Endometrial microvascular endothelial cells (primary cell): ENCODE data around the gene MITF. TPM values are rescaled to one million over a fixed set of nuclear protein-coding genes. Genes with fewer than 3 reads are reported as not detected.
"Not testable (repeated sequence)": the region's sequence is repeated elsewhere in the genome, so short reads cannot be mapped to it uniquely, and the experiment has no call there.

Source experiments
- in situ Hi-C: cut with HindIII; loops from 2 replicates; pipeline ENCODE4 v1.10.0; 2017; ENCODE audit warnings: low sequenced_read_pairs, low pct_unique_long_range_greater_than_20kb; ENCODE audit errors: inconsistent ontology term
- total RNA-seq: library from RNA; depleted of rRNA; stranded (reverse); fragments of >200 nt; gene quantifications from one replicate; pipeline ENCODE4 v1.2.3, GENCODE V29; 2015; ENCODE audit errors: inconsistent ontology term

The MITF gene
- total RNA-seq, 1 donor from 2014 or later = 2.8 TPM

DNA sequence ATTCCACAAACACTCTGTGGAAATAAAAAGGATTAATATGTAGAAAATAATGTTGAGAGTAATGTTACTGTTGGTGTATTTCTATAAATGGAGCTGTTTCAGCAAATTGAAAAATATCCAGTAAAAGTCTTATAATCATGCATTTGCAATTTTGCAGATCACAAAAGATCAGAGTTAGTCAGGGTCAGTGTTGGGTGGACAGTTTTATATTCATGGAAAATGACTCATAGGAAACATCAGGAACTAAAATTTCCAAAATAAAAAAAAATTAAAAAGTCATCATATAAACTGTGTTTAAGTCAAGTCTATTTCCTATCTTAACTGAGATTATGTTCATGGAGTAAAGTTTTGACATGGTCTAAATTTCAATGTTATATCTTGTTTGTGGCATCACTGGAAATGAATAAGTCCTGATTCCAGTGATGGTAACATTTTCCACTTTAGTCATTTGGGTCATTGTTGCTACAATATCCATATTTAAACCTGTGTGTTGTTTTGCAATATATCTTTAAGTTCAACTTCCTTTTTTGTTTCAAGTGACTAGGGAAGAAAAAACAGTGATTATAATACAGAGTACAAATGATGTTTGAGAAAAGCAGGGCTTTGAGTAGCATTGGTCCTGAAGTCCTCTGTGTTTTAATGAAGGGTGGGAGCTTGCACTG, 37.8 kb downstream of the MITF start:
- in situ Hi-C loops = no loop called here

DNA sequence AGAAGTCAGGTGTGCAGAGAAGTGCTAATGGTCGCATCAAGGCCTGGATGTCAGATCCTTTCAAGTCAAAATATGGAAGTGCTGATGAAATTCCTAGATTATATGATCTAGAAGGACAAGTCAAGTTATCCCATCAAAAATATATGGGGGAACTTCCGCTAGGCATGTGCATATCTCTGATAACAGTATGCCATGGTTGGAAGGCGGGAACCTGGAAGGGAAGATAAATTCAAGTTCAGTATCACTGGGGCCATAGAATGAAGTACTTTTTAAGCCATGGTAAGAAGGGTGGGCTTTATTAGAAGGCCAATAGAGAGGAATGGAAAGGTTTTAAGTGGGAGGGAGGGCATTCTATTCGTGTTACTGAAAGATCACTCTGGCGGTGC, 38.3 kb downstream of the MITF start:
- in situ Hi-C loops = no loop called here

DNA sequence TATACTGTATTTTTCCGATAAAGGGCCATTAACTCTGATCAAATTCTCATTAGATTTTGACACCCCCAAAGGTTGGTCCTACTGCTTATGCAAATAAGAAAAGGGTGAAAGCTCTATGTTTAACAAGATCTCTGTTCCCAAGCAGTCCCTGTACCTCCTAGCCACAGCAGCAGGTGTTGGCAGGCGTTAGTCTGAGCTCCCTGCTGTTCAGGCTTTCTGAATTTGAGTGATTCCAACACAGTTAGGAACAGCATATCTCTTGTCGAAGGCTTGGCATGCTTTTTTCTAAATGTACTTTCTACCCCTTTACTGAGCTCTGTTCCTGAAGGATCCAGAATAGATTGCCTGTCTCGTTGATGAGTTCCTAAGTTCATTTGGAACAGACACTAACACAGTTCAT, 42.3 kb downstream of the MITF start:
- in situ Hi-C loops = no loop called here

DNA sequence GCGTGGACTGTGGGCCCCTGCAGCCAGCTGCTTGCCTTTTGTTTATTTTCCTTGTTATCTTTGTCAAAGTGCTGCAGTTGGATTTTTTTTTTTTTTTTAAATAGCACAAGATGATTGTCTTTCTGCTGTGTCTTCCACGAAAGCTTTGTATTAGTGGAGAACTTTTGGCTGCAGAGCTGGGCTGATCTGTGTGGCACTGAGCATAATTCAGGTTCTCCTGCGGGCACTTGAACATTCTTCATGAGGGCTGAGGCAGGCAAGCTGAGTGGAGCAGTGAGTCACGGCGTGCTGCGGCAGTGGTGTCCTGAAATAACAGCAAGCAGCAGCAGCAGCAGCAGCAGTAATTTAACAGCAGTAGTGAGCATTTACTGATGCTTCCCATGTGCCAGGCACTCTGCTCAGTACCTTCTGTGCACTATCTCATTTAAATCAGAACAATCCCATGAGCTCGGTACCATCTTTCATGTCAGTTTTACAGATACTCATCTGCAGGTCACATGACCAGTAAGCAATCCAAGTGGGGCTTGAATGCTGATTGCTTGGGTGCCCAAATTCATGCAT, 45.8 kb downstream of the MITF start:
- in situ Hi-C loops = no loop called here

DNA sequence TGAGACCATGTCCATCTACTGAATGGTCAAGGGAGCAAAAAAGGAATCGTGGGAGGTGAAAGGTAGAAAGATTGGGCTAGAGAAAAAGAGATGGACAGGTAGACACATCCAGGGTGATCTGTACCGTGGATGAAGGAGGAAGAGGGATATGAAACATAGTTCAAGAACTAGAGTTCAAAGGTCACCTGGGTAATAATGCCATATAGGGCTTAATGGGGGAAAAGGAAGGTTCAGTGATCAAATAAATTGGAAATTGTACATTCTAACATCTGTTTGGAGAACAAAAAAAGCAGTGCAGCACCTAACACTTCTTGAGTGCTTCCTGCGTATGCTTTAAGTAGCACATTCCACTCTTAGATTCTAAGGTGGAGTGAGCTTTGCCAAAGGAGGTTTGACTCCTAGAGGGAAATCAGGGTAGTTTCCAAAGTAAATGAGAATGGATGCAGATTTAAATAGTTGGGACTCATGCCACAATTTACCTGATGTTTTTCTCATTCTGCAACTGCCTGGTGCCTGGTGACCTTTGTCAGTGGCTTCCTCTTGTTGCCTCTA, 46.6 kb downstream of the MITF start:
- in situ Hi-C loops = no loop called here

DNA sequence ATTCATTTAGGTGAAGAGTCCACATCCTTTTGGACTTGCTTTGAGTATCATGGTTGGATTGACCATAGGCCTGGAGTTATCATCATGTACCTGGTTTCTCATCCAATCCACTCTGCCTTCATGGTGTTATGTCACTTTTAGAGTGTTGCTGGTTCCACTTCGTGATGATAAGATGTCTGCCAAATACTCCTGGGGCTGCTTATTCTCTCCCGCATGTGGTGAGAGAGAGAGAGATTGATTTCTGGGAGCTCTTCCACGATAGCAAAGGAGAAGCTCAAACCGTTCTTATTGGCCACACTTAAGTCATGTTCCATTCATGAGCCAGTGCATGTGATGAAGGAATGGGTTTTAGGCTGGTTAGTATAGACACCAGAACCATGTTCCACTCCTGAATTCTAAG, 47.6 kb downstream of the MITF start:
- in situ Hi-C loops = no loop called here

DNA sequence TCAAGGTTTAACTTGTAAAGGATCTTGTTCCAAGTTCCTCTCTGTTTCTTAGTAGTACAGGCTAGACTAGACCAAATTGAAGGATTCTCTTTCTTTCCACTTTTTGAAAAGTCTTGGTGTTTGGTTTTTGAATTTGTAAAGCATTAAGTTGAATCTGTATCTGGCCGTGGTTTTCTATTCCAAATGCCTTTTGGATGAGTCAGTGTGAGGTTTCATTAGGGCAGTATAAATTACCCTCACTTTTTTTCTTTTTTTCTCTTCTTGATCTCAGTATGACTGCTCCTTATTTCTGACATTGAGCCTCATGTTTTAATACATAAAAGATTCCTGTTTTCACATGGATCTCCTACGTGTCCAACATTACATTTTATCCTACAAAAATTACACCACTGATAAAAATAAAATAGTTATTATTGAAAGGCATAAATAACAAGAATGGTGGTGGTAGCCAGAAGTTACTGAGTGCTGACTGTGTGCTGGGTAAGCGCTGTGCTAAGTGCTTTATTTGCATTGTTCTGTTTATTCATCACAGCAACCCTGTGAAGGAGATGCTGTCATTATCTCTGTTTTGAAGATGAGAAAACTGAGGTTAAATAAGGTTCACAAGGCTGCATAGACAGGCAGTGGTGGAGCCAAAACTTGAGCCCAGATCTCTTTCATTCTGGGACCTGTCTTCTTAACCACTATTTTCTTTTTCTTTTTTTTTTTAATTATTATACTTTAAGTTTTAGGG, 48.3 kb downstream of the MITF start:
- in situ Hi-C loops = no loop called here

DNA sequence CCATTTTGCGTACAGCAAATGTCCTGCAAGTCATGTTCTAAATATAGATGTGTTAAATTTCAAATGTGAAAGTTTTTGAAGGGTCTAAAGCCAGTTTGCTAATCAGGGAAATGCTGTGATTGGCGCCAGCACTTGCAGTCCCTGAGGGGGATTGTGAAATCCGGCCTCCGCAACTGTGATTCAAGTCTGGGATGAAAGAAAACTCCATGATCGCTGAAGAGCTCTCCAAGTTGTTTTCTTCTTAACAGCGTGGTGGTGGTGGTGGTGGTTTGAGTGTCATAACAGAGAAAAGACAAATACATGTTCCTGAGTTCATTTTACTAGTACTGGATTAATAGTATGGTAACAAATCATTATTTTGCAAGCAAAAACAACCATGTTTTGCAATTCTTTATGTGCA, 51.8 kb downstream of the MITF start:
- in situ Hi-C loops = no loop called here

DNA sequence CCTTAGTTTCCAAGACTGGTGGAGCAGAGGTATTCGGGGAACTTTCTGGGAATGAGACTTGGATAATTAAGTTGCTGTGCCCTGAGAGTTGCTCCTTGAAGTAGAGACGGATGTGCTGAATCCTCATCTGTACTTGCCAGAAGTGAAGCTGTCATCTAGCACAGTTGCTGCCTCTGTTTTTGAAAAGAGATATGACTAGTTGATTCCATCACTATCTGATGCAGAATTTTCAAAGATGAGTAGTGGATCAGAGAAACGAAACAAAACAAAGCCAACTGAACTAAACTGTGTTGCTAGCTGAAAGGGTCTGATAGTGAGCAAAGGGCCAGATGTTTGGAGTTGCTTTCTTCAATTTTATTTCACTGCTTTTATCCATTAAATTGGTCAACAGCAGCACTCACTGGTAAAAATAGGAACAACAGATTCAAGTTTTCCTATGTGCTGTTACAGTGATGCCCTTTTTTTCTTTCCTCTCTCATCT, 52.7 kb downstream of the MITF start:
- in situ Hi-C loops = no loop called here

DNA sequence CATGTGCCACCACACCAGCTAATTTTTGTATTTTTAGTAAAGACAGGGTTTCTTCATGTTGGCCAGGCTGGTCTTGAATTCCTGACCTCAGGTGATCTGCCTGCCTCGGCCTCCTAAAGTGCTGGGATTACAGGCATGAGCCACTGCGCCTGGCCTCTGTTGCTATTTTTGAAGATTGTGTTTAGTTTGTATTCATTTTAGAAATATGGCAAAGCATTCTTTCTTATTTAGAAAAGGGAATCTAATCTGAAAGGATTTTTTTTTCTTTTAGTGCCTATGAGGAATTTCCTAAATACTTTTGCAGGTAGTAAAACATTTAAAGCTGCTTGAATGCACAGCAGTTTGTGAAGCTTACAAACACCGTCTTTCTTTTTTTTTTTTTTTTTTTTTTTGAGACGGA, 56.9 kb downstream of the MITF start:
- in situ Hi-C loops = not testable (repeated sequence)

DNA sequence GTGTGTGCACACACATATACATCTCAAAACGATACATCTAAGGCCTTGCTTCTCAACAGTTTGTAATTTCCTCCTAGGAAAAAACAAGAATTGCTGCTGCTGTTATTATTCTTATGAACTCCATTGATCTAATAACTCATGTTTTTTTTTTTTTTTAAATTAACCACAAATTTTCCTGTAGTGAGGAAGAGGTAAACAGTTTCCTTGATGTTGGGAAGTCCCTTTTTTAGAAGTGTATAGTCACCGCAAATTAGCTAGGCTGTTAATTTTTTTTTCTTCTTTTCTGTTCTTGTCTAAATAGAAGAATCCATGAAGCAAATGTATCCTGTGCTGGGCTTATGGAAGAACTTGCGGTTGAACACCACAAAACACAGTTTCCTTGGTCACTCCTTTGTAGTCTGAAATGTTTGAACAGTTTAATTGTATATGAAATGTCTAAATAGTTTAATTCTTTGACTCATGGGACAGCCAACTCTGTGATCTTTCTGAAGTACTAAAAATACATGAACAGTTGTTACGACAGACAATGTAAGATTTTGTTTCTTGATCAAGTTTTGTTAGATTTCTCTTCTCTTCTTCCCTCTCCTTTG, 64.5 kb downstream of the MITF start:
- in situ Hi-C loops = no loop called here

DNA sequence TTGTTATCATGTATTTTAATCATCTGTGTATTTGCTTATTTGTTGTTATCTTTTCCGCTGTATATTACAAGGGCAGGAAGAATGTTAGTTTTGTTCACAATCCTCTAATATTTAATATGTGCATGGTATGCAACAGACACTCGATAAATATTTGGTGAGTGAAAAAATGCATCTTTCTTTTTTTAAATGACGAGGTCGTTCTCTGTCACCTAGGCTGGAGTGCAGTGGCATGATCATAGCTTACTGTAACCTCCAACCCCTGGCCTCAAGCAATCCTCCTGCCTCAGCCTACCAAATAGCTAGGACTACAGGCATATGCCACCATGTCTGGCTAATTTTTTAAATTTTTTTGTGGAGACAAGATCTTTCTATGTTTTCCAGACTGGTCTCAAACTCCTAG, 66.2 kb downstream of the MITF start:
- in situ Hi-C loops = no loop called here

DNA sequence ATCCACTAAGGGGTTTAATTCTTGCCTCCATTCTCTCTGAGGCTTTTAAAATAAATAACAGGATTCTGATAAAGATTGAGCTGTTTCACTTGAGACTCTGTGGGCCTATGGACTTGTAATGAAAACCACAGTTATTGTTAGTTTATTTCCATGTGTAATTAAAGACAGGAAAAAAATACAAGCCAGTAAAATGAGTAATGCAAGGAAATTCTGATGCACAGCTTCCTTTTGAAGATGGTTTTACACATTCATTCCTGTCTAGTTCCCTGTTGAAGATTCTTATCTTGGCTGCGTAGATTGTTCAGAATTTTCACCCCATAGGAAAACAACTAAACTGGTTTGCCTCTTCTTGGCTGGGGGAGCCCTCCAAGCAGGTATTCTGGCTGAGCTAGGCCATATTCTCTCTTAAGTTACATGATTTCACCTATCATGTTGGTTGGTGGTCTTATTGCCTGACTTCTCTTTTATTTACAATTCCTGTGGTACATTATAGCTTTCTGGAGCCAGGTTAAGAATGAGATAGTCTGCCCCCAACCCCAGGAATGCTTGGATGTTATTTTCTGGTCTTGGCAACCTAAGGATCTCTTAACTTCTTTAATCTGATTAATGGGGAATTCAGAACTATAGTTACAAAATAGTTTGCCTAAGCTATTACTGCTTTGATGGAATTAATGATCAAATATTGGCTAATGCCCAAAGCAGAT, 67.6 kb downstream of the MITF start:
- in situ Hi-C loops = no loop called here

DNA sequence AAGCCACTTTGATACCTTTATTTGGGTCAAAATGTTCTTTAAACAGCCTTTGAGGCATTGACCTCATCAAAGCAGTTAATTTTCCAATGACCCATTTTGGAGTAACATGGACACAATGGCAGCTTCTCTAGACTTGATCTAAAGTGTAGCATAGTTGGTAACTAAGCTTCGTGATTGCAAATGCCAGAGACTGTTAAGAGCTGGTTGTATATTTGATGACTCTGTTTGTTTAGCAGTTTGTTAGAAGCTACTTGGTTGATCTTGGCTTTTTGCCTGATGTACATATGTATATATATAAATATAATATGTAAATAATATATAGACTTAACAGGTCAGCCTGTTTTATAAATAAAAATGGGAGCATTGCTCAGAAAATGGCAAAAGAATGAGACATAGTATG, 68.4 kb downstream of the MITF start:
- in situ Hi-C loops = no loop called here

DNA sequence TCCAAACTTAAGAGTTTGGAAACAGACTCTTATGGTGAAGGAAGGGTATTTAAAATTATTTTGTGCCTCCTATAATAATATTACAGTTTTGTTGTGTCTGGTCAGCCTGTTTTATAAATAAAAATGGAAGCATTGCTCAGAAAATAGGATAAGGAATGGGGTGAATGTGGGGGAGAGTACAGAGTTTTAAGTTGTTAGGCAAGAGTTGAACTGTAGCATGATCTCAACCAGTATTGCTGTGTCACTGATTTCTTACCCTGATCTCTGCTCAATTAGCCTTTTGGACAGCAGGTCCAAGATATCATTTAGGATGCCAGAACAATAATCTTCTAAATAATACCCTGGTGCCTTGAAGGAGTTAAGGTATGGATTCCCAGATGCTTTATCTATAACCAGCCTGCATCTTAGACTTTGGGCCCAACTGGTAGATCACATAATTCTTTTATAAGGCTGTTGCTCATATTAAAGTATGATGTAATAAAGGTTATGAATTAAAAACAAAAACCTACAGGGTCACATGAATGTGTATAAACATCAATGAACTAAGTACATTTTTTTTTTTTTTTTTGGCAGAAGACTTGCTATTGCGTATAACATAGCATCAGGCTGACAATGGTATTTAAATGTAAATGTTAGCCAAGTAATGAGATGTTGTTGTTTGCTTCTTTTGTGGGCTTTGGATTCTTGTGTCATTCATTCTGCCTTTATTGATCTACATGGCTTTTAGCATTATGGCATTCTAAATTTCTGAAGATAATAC, 70.0 kb downstream of the MITF start:
- in situ Hi-C loops = no loop called here

DNA sequence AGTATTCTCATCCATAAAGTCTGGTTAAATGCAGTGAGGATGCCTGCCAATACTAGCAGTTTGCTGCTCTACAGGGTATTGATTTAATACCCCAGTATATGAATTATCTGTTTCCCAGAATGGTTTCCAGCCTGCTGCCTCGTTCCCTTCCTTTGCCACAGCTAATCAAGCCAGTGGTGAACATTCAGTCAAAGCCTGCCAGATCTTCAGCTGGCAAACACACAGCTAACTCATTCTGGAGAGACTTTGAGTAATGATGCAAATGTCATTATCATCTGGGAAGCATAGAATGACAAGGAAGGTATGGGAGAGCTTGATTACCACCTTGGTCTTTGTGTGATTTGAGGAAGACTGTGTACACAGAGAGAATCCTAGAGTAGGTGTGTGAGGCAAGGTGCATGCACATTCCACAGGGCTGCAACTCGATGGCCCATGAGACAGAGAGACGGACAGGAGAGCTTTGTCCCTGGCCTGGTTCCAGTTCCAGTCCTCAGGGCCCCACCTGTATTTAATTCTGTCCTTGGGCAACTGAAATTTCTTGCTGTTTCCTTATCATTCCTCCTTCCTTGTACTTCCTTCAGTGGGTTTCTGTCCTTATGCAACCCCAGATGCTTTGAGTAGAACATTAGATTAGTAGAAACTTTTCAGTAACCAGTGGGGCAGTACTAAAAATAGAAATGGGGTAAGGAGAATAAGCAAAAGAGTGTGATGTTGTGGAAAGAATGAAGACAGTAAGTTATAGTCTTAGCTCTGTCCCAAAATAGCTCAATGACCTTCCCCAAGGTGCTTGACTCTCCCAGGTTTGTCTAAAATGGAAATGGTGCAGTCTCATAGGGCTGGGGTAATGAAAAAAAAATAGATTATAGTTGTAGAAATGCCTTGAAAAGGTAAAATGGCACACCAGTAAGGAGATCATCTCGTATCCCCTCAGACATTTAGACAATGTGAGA, 72.5 kb downstream of the MITF start:
- in situ Hi-C loops = no loop called here

DNA sequence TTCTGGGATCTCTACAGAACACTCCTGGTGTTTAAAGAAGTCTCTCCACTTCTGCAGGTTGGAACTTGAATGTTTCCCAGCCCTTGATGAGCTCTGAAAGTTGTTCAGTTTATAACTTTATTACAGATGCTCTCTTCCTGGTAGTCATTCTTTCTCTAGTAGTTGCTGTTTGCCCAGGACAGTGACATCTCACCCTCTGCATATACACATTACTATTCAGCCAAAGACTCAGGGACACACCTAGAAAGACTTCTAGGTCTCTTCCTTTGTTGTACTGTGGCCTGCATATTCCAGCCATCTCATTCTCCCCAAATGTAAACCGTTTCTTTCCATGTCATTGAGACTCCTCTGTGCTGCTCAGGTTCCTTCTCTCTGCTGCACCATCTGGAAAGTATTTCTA, 76.7 kb downstream of the MITF start:
- in situ Hi-C loops = no loop called here
